Testis (tissue), 2 donors: ENCODE data around the gene ARSH.

Source experiments
- POLR2A ChIP-seq: fragments of 450-650 bp; IDR thresholded peaks from one replicate; pipeline ENCODE4 v1.6.1; 2017; ENCODE audit warnings: antibody characterized with exemption, mild to moderate bottlenecking, moderate library complexity
- TF ChIP-seq, protein P1 (sequence below), 3 experiments: fragments of 450-650 bp in 2 of 3; fragments of 200-600 bp in 1 of 3; sonication (generic) in 1 of 3; IDR thresholded peaks; one replicate each; pipeline ENCODE4 v1.5.1; 2016 to 2019; ENCODE audit warnings: antibody characterized with exemption in 3 of 3, mild to moderate bottlenecking in 2 of 3, moderate library complexity in 1 of 3

DNA sequence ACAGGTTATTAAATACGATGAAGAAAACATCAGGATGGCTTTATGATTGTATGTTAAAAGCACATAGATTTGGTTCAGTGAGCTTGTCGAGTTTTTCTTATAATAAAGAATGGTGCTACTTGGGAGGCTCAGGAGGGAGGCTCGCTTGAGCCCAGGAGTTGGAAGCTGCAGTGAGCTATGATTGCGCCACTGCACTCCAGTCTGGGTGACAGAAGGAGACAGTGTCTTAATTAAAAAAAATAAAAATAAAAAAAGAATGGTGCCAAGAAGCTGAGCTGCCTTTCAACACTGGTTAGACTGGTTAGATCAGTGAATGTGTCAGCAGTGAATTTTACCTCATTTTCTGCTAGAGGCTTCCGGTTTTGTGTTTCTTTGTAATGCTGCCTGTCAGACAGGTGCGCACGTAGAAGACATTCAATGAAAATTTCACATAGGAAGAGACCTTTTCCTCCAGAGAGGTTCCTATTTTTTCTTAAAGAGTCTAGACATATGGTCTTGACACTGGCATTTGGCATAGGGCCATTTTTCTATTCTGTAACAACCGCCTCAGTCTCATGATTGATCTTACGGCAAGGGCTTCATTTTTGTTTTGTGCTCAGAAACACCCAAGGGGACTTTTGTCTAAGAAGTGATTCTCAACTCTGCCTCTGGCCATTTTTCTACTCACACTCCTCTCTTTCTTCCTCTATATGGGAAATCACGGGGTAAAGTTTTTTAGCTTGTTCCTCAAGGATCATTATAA, 19.9 kb downstream of the ARSH start:
- TF ChIP-seq, protein P1, sequence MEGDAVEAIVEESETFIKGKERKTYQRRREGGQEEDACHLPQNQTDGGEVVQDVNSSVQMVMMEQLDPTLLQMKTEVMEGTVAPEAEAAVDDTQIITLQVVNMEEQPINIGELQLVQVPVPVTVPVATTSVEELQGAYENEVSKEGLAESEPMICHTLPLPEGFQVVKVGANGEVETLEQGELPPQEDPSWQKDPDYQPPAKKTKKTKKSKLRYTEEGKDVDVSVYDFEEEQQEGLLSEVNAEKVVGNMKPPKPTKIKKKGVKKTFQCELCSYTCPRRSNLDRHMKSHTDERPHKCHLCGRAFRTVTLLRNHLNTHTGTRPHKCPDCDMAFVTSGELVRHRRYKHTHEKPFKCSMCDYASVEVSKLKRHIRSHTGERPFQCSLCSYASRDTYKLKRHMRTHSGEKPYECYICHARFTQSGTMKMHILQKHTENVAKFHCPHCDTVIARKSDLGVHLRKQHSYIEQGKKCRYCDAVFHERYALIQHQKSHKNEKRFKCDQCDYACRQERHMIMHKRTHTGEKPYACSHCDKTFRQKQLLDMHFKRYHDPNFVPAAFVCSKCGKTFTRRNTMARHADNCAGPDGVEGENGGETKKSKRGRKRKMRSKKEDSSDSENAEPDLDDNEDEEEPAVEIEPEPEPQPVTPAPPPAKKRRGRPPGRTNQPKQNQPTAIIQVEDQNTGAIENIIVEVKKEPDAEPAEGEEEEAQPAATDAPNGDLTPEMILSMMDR (IDR thresholded peaks at IDR 0.05), result no peak
- TF ChIP-seq POLR2A, result no peak
